COLO668 (cell line): ENCODE results near the gene RAB15.

ENCODE experiments used
- DNase-seq: peaks from one replicate; lab custom pipeline; 2025; ENCODE audit not compliant: unreplicated experiment; lab: John Stamatoyannopoulos, UW

Gene RAB15

GRCh38 chr14:64938972-64939816 lies 32.9 kb downstream of the RAB15 start:
- peak; percentile 79 for DNase-seq

- no peak for DNase-seq
Measured at GRCh38 chr14:64937821-64938193, 34.3 kb downstream of the RAB15 start.

GRCh38 chr14:64937171-64937820 lies 34.8 kb downstream of the RAB15 start:
- DNase-seq, result no peak

GRCh38 chr14:64935508-64935907 lies 36.6 kb downstream of the RAB15 start:
- no peak for DNase-seq

- DNase-seq, result no peak
Measured at GRCh38 chr14:64934338-64934929, 37.7 kb downstream of the RAB15 start.

- DNase-seq, result no peak
Measured at GRCh38 chr14:64932231-64932630, 39.9 kb downstream of the RAB15 start.

- DNase-seq, result no peak
Measured at GRCh38 chr14:64931123-64931522, 41.0 kb downstream of the RAB15 start.

- DNase-seq, result no peak
Measured at GRCh38 chr14:64930085-64930843, 41.9 kb downstream of the RAB15 start.

GRCh38 chr14:64929014-64929359 lies 43.1 kb downstream of the RAB15 start:
- DNase-seq, result no peak

- no peak for DNase-seq
Measured at GRCh38 chr14:64928239-64929013, 43.7 kb downstream of the RAB15 start.

GRCh38 chr14:64927031-64927430 lies 45.1 kb downstream of the RAB15 start:
- DNase-seq, result no peak

GRCh38 chr14:64926398-64926995 lies 45.6 kb downstream of the RAB15 start:
- no peak for DNase-seq

GRCh38 chr14:64923015-64923414 lies 49.1 kb downstream of the RAB15 start:
- no peak for DNase-seq

GRCh38 chr14:64920465-64920864 lies 51.7 kb downstream of the RAB15 start:
- no peak for DNase-seq

GRCh38 chr14:64919618-64920017 lies 52.5 kb downstream of the RAB15 start:
- no peak for DNase-seq

- DNase-seq, result no peak
Measured at GRCh38 chr14:64919215-64919614, 52.9 kb downstream of the RAB15 start.

GRCh38 chr14:64918216-64918615 lies 53.9 kb downstream of the RAB15 start:
- no peak for DNase-seq

GRCh38 chr14:64915797-64916196 lies 56.3 kb downstream of the RAB15 start:
- DNase-seq, result no peak

- DNase-seq, result no peak
Measured at GRCh38 chr14:64915029-64915424, 57.1 kb downstream of the RAB15 start.

- DNase-seq, result peak; percentile 99
Measured at GRCh38 chr14:64914237-64915028, 57.7 kb downstream of the RAB15 start, which contains the start of gene CHURC1. Gene CHURC1 (plus strand): TSS chr14:64914455. CDS start chr14:64914496, 41 bp downstream.
